Smooth muscle cell (in vitro differentiated cells): ENCODE results near the gene ZFHX3. TPM values are rescaled to one million over a fixed set of nuclear protein-coding genes. Genes with fewer than 3 reads are reported as not detected.
A peak's percentile ranks its signal among the peaks of the same experiment; 100 is the strongest.

Experiments used
- DNase-seq: peaks from one replicate; lab custom pipeline; 2025; ENCODE audit not compliant: unreplicated experiment; lab: John Stamatoyannopoulos, UW
- H2AFZ ChIP-seq: fragments of 200-600 bp; sonication (generic); 2 replicates; pipeline ENCODE4 v1.6.0; 2016; ENCODE audit warnings: antibody characterized with exemption, low read depth, mild to moderate bottlenecking
- H3F3A ChIP-seq: fragments of 200-600 bp; sonication (generic); 2 replicates; pipeline ENCODE4 v1.6.0; 2017; ENCODE audit warnings: antibody characterized with exemption, low read depth
- H3K27ac ChIP-seq: fragments of 200-600 bp; sonication (generic); 2 replicates; pipeline ENCODE4 v1.5.1; 2016; ENCODE audit warnings: low read depth, mild to moderate bottlenecking
- H3K27me3 ChIP-seq: fragments of 200-600 bp; sonication (generic); 2 replicates; pipeline ENCODE4 v1.6.1; 2016; ENCODE audit warnings: low read depth, mild to moderate bottlenecking
- H3K36me3 ChIP-seq: fragments of 200-600 bp; sonication (generic); 2 replicates; pipeline ENCODE4 v1.5.1; 2016; ENCODE audit warnings: low read depth
- H3K4me1 ChIP-seq: fragments of 200-600 bp; sonication (generic); 2 replicates; pipeline ENCODE4 v1.5.1; 2016; ENCODE audit warnings: low read depth
- H3K4me2 ChIP-seq: fragments of 200-600 bp; sonication (generic); 2 replicates; pipeline ENCODE4 v1.6.0; 2016; ENCODE audit warnings: mild to moderate bottlenecking
- H3K4me3 ChIP-seq: fragments of 200-600 bp; sonication (generic); 2 replicates; pipeline ENCODE4 v1.5.1; 2016; ENCODE audit warnings: mild to moderate bottlenecking
- H3K79me2 ChIP-seq: fragments of 200-600 bp; sonication (generic); 2 replicates; pipeline ENCODE4 v1.6.0; 2016; ENCODE audit warnings: low read depth, mild to moderate bottlenecking
- H3K9ac ChIP-seq: fragments of 200-600 bp; sonication (generic); 2 replicates; pipeline ENCODE4 v1.6.0; 2016; ENCODE audit warnings: low read depth
- H3K9me3 ChIP-seq: fragments of 200-600 bp; sonication (generic); replicated peaks from 2 replicates; pipeline ENCODE4 v1.5.1; 2016; ENCODE audit warnings: low read depth
- H4K20me1 ChIP-seq: fragments of 200-600 bp; sonication (generic); 2 replicates; pipeline ENCODE4 v1.6.0; 2016; ENCODE audit warnings: low read depth
- WGBS: methylation state at CpG from one replicate; pipeline ENCODE4 v1.1.7; 2016; ENCODE audit warnings: low lambda C conversion rate; 5-methylcytosine and 5-hydroxymethylcytosine counted together
- polyA plus RNA-seq: library from polyadenylated mRNA; unstranded; fragments of >200 nt; fragmentation: Nextera tagmentation; extraction: Ambion mirVana; gene quantifications from 2 replicates; pipeline ENCODE4 v1.2.1, GENCODE V29; 2016
- total RNA-seq: library from RNA; depleted of rRNA; stranded (reverse); fragments of >200 nt; gene quantifications from 2 replicates; pipeline ENCODE4 v1.2.3, GENCODE V29; 2014
- TF ChIP-seq, protein P1 (sequence below): fragments of 200-600 bp; sonication (generic); IDR thresholded peaks from 2 replicates; pipeline ENCODE4 v1.5.1; 2017; ENCODE audit warnings: borderline replicate concordance, mild to moderate bottlenecking, antibody characterized with exemption; ENCODE audit not compliant: insufficient read depth, poor library complexity, severe bottlenecking

Gene ZFHX3
- total and polyA plus RNA-seq, 2 experiments from 2014 or later: 3.1 to 9.8 TPM

DNA sequence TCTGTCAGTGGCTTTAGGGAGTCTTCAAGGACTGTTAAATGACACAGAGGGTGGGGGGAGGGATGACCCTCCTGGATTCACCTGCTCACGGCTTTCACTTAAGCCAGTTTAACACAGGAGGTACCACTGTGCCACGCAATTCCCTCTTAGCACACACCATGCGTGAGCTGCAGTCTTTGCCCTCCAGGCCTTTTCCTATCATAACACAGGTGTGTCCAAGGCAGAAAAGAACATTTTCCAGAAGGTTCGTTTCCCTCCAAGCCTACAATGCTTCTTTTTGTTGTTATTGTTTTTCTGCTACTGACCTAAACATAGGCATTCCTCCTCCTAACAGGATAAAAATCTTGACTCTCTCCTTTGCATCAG, 1.1 kb downstream of the ZFHX3 start:
- Histone ChIP-seq H3F3A (peaks cover 8% of the 10 kb centered on the region), H3K4me3 (peak overlapping the region; percentile 79), H3K9me3 (no peaks in the 10 kb centered on the region), H3K27me3 (no peaks in the 10 kb centered on the region), H3K4me2 (peak overlapping the region; percentile 91), H4K20me1 (peaks cover 9% of the 10 kb centered on the region), H3K9ac (no peak overlapping the region), H3K36me3 (no peaks in the 10 kb centered on the region), H3K79me2 (peaks cover 59% of the 10 kb centered on the region), H3K4me1 (peaks cover 30% of the 10 kb centered on the region), H2AFZ (no peak overlapping the region), H3K27ac (no peak overlapping the region)
- 50% methylated on average over 4 of the region's 4 CpGs for WGBS
- TF ChIP-seq, protein P1, sequence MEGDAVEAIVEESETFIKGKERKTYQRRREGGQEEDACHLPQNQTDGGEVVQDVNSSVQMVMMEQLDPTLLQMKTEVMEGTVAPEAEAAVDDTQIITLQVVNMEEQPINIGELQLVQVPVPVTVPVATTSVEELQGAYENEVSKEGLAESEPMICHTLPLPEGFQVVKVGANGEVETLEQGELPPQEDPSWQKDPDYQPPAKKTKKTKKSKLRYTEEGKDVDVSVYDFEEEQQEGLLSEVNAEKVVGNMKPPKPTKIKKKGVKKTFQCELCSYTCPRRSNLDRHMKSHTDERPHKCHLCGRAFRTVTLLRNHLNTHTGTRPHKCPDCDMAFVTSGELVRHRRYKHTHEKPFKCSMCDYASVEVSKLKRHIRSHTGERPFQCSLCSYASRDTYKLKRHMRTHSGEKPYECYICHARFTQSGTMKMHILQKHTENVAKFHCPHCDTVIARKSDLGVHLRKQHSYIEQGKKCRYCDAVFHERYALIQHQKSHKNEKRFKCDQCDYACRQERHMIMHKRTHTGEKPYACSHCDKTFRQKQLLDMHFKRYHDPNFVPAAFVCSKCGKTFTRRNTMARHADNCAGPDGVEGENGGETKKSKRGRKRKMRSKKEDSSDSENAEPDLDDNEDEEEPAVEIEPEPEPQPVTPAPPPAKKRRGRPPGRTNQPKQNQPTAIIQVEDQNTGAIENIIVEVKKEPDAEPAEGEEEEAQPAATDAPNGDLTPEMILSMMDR: no peak
- no peak for DNase-seq

DNA sequence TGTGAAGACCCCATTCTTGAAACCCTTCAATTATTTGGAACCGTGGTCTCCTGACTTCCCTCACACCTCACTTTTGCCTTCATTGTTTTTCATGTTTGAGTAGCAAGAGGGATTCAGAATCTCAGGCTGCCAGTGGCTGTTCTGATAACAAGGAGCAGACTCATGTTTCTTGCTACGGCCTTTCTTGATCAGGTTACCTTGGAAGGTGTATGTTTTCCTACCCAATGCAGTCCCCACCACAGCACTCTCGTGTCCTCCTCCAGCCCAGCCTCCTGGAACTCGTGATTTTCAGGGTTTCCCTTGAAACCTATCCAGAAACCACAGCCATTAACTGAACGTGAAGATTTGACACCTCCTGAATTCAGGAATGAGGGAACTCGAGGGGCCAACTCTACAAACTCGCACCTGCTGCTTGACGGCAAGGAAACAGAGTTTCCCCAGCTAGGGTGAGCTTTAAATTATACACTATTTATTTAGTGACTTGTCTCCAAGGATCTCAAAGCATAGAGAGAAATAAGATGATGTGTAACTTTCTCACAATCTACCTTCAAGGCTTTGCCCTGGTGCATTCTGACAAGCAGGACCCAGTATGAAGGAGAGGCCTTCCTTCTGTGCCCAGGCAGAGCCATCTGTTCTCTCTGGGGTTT, 1.6 kb downstream of the ZFHX3 start:
- peak overlapping the region; percentile 91 for H3K4me2 ChIP-seq
- 46% methylated on average over 8 of the region's 8 CpGs for WGBS
- H3K27me3 ChIP-seq: no peaks in the 10 kb centered on the region
- H3K36me3 ChIP-seq: no peaks in the 10 kb centered on the region
- H2AFZ ChIP-seq: no peak overlapping the region
- peaks cover 8% of the 10 kb centered on the region for H3F3A ChIP-seq
- H3K9me3 ChIP-seq: no peaks in the 10 kb centered on the region
- peaks cover 59% of the 10 kb centered on the region for H3K79me2 ChIP-seq
- no peak overlapping the region for H3K27ac ChIP-seq
- no peak for DNase-seq
- TF ChIP-seq, protein P1: no peak
- no peak overlapping the region for H3K9ac ChIP-seq
- peak overlapping the region; percentile 79 for H3K4me3 ChIP-seq
- peaks cover 28% of the 10 kb centered on the region for H3K4me1 ChIP-seq
- peaks cover 12% of the 10 kb centered on the region for H4K20me1 ChIP-seq

DNA sequence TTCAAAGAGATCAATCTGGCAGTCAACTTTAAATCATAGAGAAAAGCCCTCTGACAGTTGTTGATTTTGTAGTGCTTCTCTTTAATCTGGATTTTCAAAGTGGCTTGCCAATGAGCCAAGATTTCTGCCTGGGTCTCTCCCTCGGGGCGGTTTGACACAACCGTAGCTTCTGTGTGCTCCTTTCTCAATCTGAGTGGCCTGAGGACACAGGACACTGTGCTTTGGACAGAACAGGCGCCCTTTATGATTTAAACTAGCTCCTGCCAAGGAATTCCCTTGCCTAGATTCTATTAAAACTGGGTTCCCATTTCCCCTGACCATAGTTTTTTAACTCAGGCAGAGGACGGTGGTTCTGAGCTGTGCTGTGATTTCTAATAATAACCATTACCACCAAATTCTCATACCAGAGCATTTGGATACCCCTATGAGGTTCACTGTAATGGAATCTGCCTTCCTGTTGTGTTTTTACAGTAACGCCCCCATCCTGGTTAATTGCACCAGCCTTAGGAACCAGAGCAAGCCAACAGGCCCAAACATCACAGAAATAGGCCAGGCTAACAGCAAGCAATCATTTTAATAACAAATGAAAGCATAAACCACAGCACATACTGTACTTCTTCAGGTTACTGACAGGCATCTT, 4.0 kb downstream of the ZFHX3 start:
- TF ChIP-seq, protein P1: no peak
- Histone ChIP-seq H3K27me3 (no peaks in the 10 kb centered on the region), H3K27ac (peak overlapping the region; percentile 35), H3K36me3 (no peaks in the 10 kb centered on the region), H3K9ac (no peak overlapping the region), H3K4me1 (peaks cover 27% of the 10 kb centered on the region), H3K4me2 (peak overlapping the region; percentile 18), H4K20me1 (peaks cover 14% of the 10 kb centered on the region), H3K4me3 (no peak overlapping the region), H2AFZ (no peak overlapping the region), H3K9me3 (no peaks in the 10 kb centered on the region), H3K79me2 (peaks cover 57% of the 10 kb centered on the region), H3F3A (peaks cover 8% of the 10 kb centered on the region)
- WGBS: 52% methylated on average over 6 of the region's 6 CpGs
- DNase-seq: no peak
